H7 (cell line): ENCODE results near the gene MAEA. TPM values are rescaled to one million over a fixed set of nuclear protein-coding genes. Genes with fewer than 3 reads are reported as not detected.

Source experiments
- DNase-seq: peaks from one replicate; pipeline ENCODE4 v3.0.0; 2012
- H3K27me3 ChIP-seq: 2 replicates; pipeline ENCODE4 v1.6.0; 2011; ENCODE audit warnings: mild to moderate bottlenecking, low read length; ENCODE audit not compliant: control insufficient read depth, insufficient read depth
- H3K36me3 ChIP-seq: replicated peaks from 2 replicates; pipeline ENCODE4 v1.5.1; 2011; ENCODE audit warnings: low read length; ENCODE audit not compliant: control insufficient read depth, insufficient read depth
- H3K4me3 ChIP-seq: 2 replicates; pipeline ENCODE4 v1.5.1; 2011; ENCODE audit warnings: low read depth, mild to moderate bottlenecking, control low read depth, low read length, moderate library complexity; ENCODE audit not compliant: insufficient read depth
- total RNA-seq: library from RNA; depleted of rRNA; stranded (reverse); fragments of >200 nt; shearing (Covaris generic); gene quantifications from 2 replicates; pipeline ENCODE4 v1.2.3, GENCODE V29; 2014

Gene MAEA
- total RNA-seq, 1 experiment from 2014 or later = 80.6 TPM

- H3K36me3 ChIP-seq = no peaks in the 10 kb centered on the region
- H3K4me3 ChIP-seq = no peak overlapping the region
- H3K27me3 ChIP-seq = no peaks in the 10 kb centered on the region
- no peak for DNase-seq
Observed at GRCh38 chr4:1376841-1377605, 87.3 kb downstream of the MAEA start.

- H3K36me3 ChIP-seq = no peaks in the 10 kb centered on the region
- no peak overlapping the region for H3K4me3 ChIP-seq
- no peaks in the 10 kb centered on the region for H3K27me3 ChIP-seq
- no peak for DNase-seq
Observed at GRCh38 chr4:1377606-1378261, 88.0 kb downstream of the MAEA start.

GRCh38 chr4:1378559-1379231 lies 89.0 kb downstream of the MAEA start:
- no peak overlapping the region for H3K4me3 ChIP-seq
- H3K27me3 ChIP-seq = no peaks in the 10 kb centered on the region
- DNase-seq = no peak
- no peaks in the 10 kb centered on the region for H3K36me3 ChIP-seq

GRCh38 chr4:1379351-1379781 lies 89.7 kb downstream of the MAEA start:
- no peaks in the 10 kb centered on the region for H3K27me3 ChIP-seq
- DNase-seq = no peak
- H3K36me3 ChIP-seq = no peaks in the 10 kb centered on the region
- no peak overlapping the region for H3K4me3 ChIP-seq

- no peaks in the 10 kb centered on the region for H3K36me3 ChIP-seq
- no peak for DNase-seq
Observed at GRCh38 chr4:1379801-1380331, 90.2 kb downstream of the MAEA start.

GRCh38 chr4:1380368-1381151 lies 90.9 kb downstream of the MAEA start:
- Histone ChIP-seq H3K36me3 (no peaks in the 10 kb centered on the region), H3K27me3 (no peaks in the 10 kb centered on the region), H3K4me3 (no peak overlapping the region)
- no peak for DNase-seq

More at GRCh38 chr4:1379801-1380331, 90.2 kb downstream of the MAEA start:
- no peaks in the 10 kb centered on the region for H3K27me3 ChIP-seq
- H3K4me3 ChIP-seq = no peak overlapping the region

- Histone ChIP-seq H3K36me3 (peaks cover 2% of the 10 kb centered on the region; the same call in 1 of the 2 replicates), H3K27me3 (no peaks in the 10 kb centered on the region), H3K4me3 (no peak overlapping the region)
- no peak for DNase-seq
Observed at GRCh38 chr4:1381181-1381621, 91.5 kb downstream of the MAEA start.

GRCh38 chr4:1381944-1382541 lies 92.4 kb downstream of the MAEA start:
- Histone ChIP-seq H3K4me3 (no peak overlapping the region), H3K36me3 (peaks cover 3% of the 10 kb centered on the region; the same call in 1 of the 2 replicates), H3K27me3 (no peaks in the 10 kb centered on the region)
- DNase-seq = no peak

- DNase-seq = no peak
- H3K36me3 ChIP-seq = peaks cover 3% of the 10 kb centered on the region; the same call in 1 of the 2 replicates
- no peaks in the 10 kb centered on the region for H3K27me3 ChIP-seq
- H3K4me3 ChIP-seq = no peak overlapping the region
Observed at GRCh38 chr4:1382776-1383727, 93.4 kb downstream of the MAEA start.

- DNase-seq = no peak
- no peak overlapping the region for H3K4me3 ChIP-seq
Observed at GRCh38 chr4:1383728-1384591, 94.3 kb downstream of the MAEA start.

GRCh38 chr4:1384675-1385372 lies 95.1 kb downstream of the MAEA start:
- Histone ChIP-seq H3K27me3 (no peaks in the 10 kb centered on the region), H3K4me3 (no peak overlapping the region), H3K36me3 (peaks cover 3% of the 10 kb centered on the region; the same call in 1 of the 2 replicates)
- DNase-seq = no peak

More at GRCh38 chr4:1383728-1384591, 94.3 kb downstream of the MAEA start:
- H3K27me3 ChIP-seq = no peaks in the 10 kb centered on the region
- H3K36me3 ChIP-seq = peaks cover 3% of the 10 kb centered on the region; the same call in 1 of the 2 replicates
